ENCODE measurements around the gene UNC13D. TPM values are rescaled to one million over a fixed set of nuclear protein-coding genes. Genes with fewer than 3 reads are reported as not detected.

Gene UNC13D
- polyA plus RNA-seq, 1 donor (not counting 4 experiments of a cell fraction or from before 2014, with no cell fraction given), result 0.25 TPM

DNA sequence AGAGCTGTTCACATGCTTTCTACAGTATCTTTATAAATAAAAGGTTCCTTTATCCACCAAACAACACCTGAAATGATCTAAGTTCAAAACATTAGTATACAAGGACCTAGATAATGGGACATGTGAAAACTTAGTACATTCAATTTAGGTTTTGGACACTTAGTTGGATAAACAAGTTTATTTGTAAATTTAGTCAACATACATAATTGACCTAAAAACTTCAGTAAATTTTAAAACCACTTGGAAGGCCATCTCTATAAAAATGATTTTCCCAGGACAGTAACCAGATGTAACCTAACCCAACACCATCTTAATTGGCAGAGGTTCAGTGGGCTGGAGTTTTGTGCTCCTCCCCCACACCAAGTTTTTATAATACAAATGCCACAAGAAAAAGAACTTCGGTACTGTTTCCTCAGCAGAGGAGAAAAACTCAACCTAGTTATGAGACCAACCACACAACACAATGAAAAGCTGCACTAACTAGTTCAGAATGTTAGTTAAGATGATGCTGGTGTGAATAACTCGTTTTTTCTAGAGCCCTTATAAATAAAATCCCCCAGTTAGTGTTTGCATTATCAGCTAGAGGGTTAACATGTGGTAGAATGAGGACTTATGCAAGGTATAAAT, 66.8 kb downstream of the UNC13D start:
- no peak for FAIRE-seq

More for the DNA sequence above, 66.8 kb downstream of the UNC13D start:
- no peak for DNase-seq (ENCODE audit: low read depth, low spot score)
- H3K27me3 ChIP-seq (ENCODE audit: control insufficient read depth, extremely low read depth, insufficient read depth, low read length), result no peaks in the 10 kb centered on the region
- H3K4me3 ChIP-seq (ENCODE audit: control insufficient read depth in 2 of 3, extremely low read depth in 1 of 3, insufficient read depth in 2 of 3, low read depth in 1 of 3, low read length in 3 of 3), result peak overlapping the region; percentile 80 to 82 (median 81)
- dilution Hi-C loops (cut with MboI; ENCODE audit: extremely low pct_ligation_motif_present, low sequenced_read_pairs), result no loop called here
- peaks cover 11% of the 10 kb centered on the region for H3K79me2 ChIP-seq (ENCODE audit: control insufficient read depth, insufficient read depth, low read length)
- TF ChIP-seq EZH2 (IDR thresholded peaks at IDR 0.05; ENCODE audit: low read length), result no peak
- TF ChIP-seq, protein P1, sequence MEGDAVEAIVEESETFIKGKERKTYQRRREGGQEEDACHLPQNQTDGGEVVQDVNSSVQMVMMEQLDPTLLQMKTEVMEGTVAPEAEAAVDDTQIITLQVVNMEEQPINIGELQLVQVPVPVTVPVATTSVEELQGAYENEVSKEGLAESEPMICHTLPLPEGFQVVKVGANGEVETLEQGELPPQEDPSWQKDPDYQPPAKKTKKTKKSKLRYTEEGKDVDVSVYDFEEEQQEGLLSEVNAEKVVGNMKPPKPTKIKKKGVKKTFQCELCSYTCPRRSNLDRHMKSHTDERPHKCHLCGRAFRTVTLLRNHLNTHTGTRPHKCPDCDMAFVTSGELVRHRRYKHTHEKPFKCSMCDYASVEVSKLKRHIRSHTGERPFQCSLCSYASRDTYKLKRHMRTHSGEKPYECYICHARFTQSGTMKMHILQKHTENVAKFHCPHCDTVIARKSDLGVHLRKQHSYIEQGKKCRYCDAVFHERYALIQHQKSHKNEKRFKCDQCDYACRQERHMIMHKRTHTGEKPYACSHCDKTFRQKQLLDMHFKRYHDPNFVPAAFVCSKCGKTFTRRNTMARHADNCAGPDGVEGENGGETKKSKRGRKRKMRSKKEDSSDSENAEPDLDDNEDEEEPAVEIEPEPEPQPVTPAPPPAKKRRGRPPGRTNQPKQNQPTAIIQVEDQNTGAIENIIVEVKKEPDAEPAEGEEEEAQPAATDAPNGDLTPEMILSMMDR (optimal IDR thresholded peaks at IDR 0.05 in 1 of 3, IDR thresholded peaks at IDR 0.05 in 1 of 3, conservative IDR thresholded peaks at IDR 0.05 in 1 of 3; ENCODE audit: extremely low read depth in 1 of 3, insufficient read depth in 2 of 3, low read length in 3 of 3), result no peak
- H3K27ac ChIP-seq (ENCODE audit: control insufficient read depth, insufficient read depth, low read length), result no peak overlapping the region
- H3K36me3 ChIP-seq (ENCODE audit: control insufficient read depth in 2 of 2, extremely low read depth in 1 of 2, insufficient read depth in 2 of 2, low read length in 2 of 2), result peaks cover 4 to 13% of the 10 kb centered on the region in 2 experiments
- H3K4me2 ChIP-seq (ENCODE audit: control insufficient read depth, extremely low read depth, insufficient read depth, low read depth, low read length), result peak overlapping the region; percentile 83
- H3K9ac ChIP-seq (ENCODE audit: control insufficient read depth, extremely low read depth, insufficient read depth, low read length), result peak overlapping the region; percentile 36
- H3K4me1 ChIP-seq (ENCODE audit: control insufficient read depth, extremely low read depth, insufficient read depth, low read length), result peaks cover 14% of the 10 kb centered on the region
- H2AFZ ChIP-seq (ENCODE audit: control insufficient read depth, low read length), result no peak overlapping the region
- H4K20me1 ChIP-seq (ENCODE audit: control insufficient read depth, extremely low read depth, insufficient read depth, low read length), result peaks cover 24% of the 10 kb centered on the region
- no peaks in the 10 kb centered on the region for H3K9me1 ChIP-seq (ENCODE audit: control insufficient read depth, extremely low read depth, insufficient read depth, low read length)
- no peaks in the 10 kb centered on the region for H3K9me3 ChIP-seq (ENCODE audit: control insufficient read depth, low read depth, low read length)

Other genes with a start within 250 kb of the UNC13D start
- gene SMIM5, start 211.0 kb downstream of the UNC13D start, polyA plus RNA-seq, result 0.15 to 0.59 TPM (median 0.24 TPM) in 3 replicates
- 11.9 to 15.8 TPM (median 12.9 TPM) in 3 replicates for gene RECQL5, start 177.2 kb downstream of the UNC13D start, polyA plus RNA-seq
- gene SAP30BP, start 177.1 kb downstream of the UNC13D start, polyA plus RNA-seq, result 99.0 to 103 TPM (median 101 TPM) in 3 replicates
- 761 to 1,084 TPM (median 1,039 TPM) in 3 replicates for gene ITGB4, start 122.9 kb downstream of the UNC13D start, polyA plus RNA-seq
- 1.1 to 5.2 TPM (median 1.3 TPM) in 3 replicates for gene GALK1, start 79.2 kb downstream of the UNC13D start, polyA plus RNA-seq
- gene UNK, start 59.6 kb downstream of the UNC13D start, polyA plus RNA-seq, result 10.4 to 13.0 TPM (median 10.9 TPM) in 3 replicates
- gene WBP2, start 10.9 kb upstream of the UNC13D start, polyA plus RNA-seq, result 17.0 to 41.4 TPM (median 23.3 TPM) in 3 replicates
- gene TRIM47, start 34.2 kb upstream of the UNC13D start, polyA plus RNA-seq, result 9.4 to 20.7 TPM (median 10.9 TPM) in 3 replicates
- 7.4 to 10.6 TPM (median 7.8 TPM) in 3 replicates for gene TRIM65, start 52.5 kb upstream of the UNC13D start, polyA plus RNA-seq
- 25.2 to 33.8 TPM (median 30.0 TPM) in 3 replicates for gene MRPL38, start 60.5 kb upstream of the UNC13D start, polyA plus RNA-seq
- gene FBF1, start 96.6 kb upstream of the UNC13D start, polyA plus RNA-seq, result 3.0 to 6.2 TPM (median 4.3 TPM) in 3 replicates
- gene ACOX1, start 134.8 kb upstream of the UNC13D start, polyA plus RNA-seq, result 29.7 to 42.8 TPM (median 31.8 TPM) in 3 replicates
- 11.7 to 22.3 TPM (median 15.6 TPM) in 3 replicates for gene TEN1, start 134.8 kb upstream of the UNC13D start, polyA plus RNA-seq
- gene CDK3, start 156.5 kb upstream of the UNC13D start, polyA plus RNA-seq, result 1.8 to 3.6 TPM (median 2.0 TPM) in 3 replicates
- gene EVPL, start 182.9 kb upstream of the UNC13D start, polyA plus RNA-seq, result 6.4 to 11.9 TPM (median 7.6 TPM) in 3 replicates
- 59.0 to 87.1 TPM (median 81.3 TPM) in 3 replicates for gene SRP68, start 228.1 kb upstream of the UNC13D start, polyA plus RNA-seq
- gene GALR2, start 230.4 kb upstream of the UNC13D start, polyA plus RNA-seq, result 0.06 TPM in 1 of 3 replicates, not detected in the others
- gene ZACN, start 234.8 kb upstream of the UNC13D start, polyA plus RNA-seq, result not detected in 3 replicates